GM19035 (cell line): ENCODE measurements around the gene BTBD3.

Source experiments
- ATAC-seq: cut with Tn5 transposase; IDR thresholded peaks from one replicate; pipeline ENCODE4 v1.9.1; 2021; ENCODE audit not compliant: unreplicated experiment

BTBD3 gene

GRCh38 chr20:11917663-11918062 is at the start of gene BTBD3:
Gene BTBD3, plus strand, starts transcription at chr20:11917893. Its CDS starts 383 bp downstream, at chr20:11918276.
- peak; percentile 81 for ATAC-seq

- ATAC-seq: no peak
Observed at GRCh38 chr20:11869641-11870040, 48.1 kb upstream of the BTBD3 start.

DNA sequence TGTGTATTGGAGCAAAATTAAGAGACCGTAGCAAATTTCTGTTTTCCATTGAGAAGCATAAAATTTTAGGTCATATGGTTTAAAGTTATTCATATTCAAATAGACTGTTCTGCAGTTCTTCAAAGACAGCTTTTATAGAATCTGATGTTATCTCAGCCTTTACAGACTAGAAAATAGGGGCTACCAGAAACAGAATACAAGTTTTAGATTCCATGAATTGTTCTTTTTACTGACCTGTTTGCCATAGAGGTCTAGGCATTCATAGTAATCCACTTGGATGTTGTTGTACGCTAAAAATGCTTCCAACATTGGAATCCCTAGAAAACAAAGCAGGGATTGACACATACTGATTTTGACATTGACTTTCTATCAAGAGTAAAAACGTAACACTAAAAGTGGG is 47.3 kb upstream of the BTBD3 start:
- no peak for ATAC-seq

GRCh38 chr20:11876555-11876954 is 41.1 kb upstream of the BTBD3 start:
- no peak for ATAC-seq

- no peak for ATAC-seq
Observed at GRCh38 chr20:11880680-11881079, 37.0 kb upstream of the BTBD3 start.

GRCh38 chr20:11881449-11881848 is 36.2 kb upstream of the BTBD3 start:
- ATAC-seq: no peak

GRCh38 chr20:11882651-11883050 is 35.0 kb upstream of the BTBD3 start:
- ATAC-seq: no peak

DNA sequence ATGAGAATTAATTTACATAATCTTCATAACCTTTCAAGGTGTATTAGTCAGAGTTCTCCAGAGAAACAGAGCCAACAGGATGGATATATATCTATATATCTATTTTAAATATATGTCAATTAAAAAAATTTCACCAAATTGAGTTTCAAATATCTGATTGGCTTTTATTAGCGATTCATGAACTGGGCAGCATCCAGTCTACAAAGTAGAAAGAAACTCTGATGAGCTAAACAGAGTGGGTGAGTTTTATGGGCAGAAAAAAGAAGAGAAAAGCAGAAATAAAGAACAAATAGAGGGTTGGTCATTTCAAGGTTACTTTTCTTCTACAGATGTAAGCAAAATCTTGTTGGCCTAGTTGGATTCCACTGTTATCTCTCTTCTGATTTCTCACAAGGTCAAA is 29.0 kb upstream of the BTBD3 start:
- ATAC-seq: no peak

- peak; percentile 66 for ATAC-seq
Observed at GRCh38 chr20:11890331-11891076, 27.2 kb upstream of the BTBD3 start.

DNA sequence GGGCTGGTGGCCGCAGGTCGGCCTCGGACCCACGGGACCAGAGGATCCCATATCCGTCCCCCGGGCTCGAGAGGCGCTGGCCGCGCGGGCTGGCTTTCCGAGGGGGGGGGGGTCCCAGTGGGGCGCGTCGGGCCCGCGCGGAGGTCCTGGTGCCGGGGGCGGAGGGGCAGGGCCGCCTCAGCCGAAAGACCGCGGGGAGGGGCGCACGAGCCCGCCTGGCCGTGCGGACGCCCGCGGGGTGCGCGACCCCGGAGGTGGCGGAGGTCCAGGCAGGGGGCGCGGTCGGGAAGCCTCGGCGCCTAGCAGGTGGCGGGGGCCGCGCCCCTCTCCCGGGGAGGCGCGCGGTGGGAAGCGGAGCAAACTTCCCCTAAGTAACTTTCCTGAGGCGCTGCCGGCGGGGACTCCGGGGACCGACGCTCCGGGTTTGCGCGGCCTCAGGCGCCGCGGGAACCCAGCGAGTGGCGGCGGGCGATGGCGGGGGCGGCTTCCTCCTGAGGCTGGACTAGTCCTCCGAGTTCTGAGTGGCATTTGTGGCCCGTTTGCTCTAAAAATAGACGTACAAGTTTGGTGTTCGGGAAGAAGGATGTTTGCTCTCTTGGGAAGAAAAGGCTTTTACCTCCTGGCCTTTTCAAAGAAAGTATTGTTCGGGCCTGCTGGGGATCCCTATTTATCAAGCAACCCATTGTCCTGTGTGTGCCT is 26.5 kb upstream of the BTBD3 start:
- ATAC-seq: peak; percentile 47

DNA sequence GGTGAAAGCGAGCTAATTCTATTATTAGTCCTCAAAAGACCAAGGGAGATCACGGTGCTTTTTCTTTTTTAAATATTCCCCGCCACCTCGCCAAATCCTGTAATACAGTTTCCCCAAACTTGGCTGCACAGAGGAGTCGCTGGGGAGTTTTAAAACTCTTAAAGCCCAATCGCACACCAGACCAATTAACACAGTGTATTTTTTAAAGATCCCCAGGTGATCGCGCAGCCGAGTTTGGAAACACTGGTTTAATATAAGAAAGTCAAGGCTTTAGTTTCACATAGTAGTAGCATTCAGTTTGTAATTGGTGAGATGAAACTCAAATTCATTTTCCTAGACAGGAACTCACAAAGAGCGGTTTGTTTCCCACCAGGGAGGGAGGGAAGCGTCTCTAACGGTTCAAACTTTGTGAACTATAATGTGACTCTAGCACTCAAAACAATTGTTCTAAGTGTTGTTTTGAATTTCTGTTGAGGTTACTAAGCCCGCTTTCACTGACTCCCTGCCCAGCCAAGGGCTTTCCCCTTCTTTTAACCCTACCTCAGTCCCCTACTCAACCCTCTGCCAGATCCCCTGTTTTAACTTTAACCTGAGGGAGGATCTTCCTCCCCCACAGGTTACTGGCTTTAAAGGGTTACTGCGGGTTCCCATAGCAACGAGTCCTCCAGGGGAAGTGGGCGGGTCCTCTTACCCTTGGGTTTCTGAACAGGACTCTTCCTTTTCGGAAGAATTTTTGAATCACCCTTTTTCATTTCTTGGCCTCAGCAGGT is 25.7 kb upstream of the BTBD3 start:
- peak; percentile 45 for ATAC-seq

- ATAC-seq: no peak
Observed at GRCh38 chr20:11894062-11894461, 23.6 kb upstream of the BTBD3 start.

- ATAC-seq: no peak
Observed at GRCh38 chr20:11895861-11896387, 21.8 kb upstream of the BTBD3 start.

GRCh38 chr20:11901127-11901526 is 16.6 kb upstream of the BTBD3 start:
- ATAC-seq: no peak

DNA sequence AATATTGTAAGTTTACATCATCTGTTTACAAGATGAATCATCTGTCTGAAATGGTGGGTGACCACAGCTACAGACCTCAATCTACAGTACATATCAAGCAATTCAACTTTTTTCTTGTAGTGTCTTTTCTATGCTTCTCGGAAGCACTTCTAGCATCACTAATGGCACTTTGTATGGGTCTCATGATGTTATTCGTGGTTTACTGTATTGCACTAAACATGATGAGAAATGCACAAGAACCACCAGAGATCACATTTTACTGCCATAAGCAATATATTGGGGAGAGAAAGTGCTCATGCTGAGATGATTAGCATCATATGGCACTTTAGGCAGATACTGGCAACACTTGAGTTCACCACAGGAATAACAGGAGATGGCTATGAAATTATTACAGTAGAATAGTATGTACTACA is 15.4 kb upstream of the BTBD3 start:
- no peak for ATAC-seq

GRCh38 chr20:11905460-11906179 is 12.1 kb upstream of the BTBD3 start:
- ATAC-seq: no peak

DNA sequence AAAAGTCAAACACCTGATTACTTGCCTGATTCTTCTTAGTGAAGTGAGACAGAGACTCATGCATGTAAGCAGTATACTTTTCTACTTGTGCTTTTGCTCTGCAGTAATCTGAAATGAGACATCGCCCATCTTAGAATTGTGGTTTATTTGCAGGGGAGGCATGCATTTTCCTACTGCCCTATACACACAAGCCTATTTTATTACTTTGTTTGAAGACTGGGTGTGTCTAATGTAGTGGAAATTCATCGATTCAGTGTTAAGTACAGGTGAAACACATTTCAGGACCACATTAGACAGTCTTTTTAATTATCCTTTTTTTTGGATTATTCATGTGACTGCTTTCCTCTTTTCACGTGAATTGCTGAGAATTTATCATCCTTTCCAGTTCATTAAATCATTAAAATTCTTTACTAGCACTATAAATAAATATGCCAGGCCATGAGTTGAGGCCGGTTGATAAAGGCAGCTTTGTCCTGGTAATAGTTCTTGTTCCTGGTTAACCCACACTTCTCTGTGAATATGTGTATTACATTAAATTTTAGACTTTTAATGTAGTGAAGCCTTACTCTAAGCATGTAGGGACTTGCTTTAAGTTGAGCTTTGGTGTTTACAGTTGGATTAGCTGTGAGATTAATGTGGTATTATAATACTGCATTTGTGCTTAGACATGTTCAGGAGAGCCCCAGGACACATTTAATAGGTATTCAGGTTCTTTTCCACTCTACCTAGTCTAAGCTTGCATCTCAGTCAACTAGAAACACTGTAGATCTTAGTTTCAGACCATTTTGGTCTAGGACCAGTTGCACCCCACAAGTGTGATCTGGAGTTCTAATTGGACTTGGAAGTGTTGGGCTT is 10.8 kb upstream of the BTBD3 start:
- no peak for ATAC-seq

GRCh38 chr20:11907621-11908020 is 10.1 kb upstream of the BTBD3 start:
- ATAC-seq: no peak

DNA sequence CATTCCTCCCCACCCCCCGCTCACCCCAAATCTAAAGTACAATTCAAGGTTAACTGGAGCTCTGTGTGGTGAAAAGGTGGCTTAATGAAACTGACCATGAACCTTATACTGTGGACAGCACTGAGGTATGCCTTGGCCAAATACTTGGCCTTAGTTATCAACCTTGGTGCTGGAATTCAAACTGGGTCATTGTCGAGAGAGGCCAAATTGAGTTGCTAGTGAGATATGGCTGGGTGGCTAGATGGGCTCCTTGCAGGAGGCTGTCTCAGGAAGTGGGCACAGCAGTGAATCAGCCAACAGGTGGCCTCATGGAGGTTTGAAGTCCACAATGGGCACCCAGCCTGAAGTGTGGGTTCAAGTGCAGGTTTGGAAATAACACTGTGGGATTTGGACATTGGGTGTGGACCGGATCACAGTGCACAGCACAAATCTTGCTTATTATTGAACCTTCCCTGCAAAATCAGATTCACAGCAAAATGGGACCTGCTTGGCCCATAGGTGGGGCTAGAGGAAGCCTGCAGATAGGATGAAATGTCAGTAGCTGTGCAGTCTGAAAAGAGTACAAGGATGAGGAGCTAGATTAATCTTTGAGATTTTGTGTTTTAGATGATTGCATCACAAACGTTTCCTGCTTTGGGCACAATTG is 5.6 kb upstream of the BTBD3 start:
- ATAC-seq: no peak
